Activated B cell treated with CpG ODN at 0.5 μM for 24 hours (primary cell): ENCODE results near the gene PRR5. TPM values are rescaled to one million over a fixed set of nuclear protein-coding genes. Genes with fewer than 3 reads are reported as not detected.

ENCODE experiments used
- ATAC-seq: fragments of 200-7000 bp; cut with Tn5 transposase; one replicate; pipeline ENCODE4 v1.10.0; 2021; ENCODE audit warnings: low read depth, mild to moderate bottlenecking, moderate library complexity
- CTCF ChIA-PET: fragments of 350-600 bp; sonication (Branson Sonifier 250); formaldehyde crosslinking; loops from one replicate; lab custom pipeline; 2021; ENCODE audit warnings: antibody characterized with exemption; lab: Charles Lee
- POLR2A ChIA-PET: fragments of 350-600 bp; sonication (Branson Sonifier 250); formaldehyde crosslinking; loops from one replicate; lab custom pipeline; 2021; ENCODE audit warnings: antibody characterized with exemption; lab: Charles Lee
- DNase-seq: peaks from one replicate; pipeline ENCODE4 v3.0.0; 2022
- H3K27ac Mint-ChIP-seq: one replicate; pipeline ENCODE4 v1.8.0; 2020; ENCODE audit warnings: mixed read lengths
- H3K27me3 Mint-ChIP-seq: one replicate; pipeline ENCODE4 v1.8.0; 2021; ENCODE audit warnings: mixed read lengths
- H3K36me3 Mint-ChIP-seq: one replicate; pipeline ENCODE4 v1.8.0; 2021; ENCODE audit warnings: low read depth, mixed read lengths
- H3K4me1 Mint-ChIP-seq: one replicate; pipeline ENCODE4 v1.8.0; 2021; ENCODE audit warnings: mixed read lengths
- H3K4me3 Mint-ChIP-seq: one replicate; pipeline ENCODE4 v1.8.0; 2020; ENCODE audit warnings: mild to moderate bottlenecking, mixed read lengths
- H3K9me3 Mint-ChIP-seq: one replicate; pipeline ENCODE4 v1.8.0; 2020; ENCODE audit warnings: mixed read lengths
- CTCF ChIP-seq: fragments of 200-600 bp; IDR thresholded peaks from one replicate; pipeline ENCODE4 v1.8.0; 2022; ENCODE audit warnings: antibody characterized with exemption, mild to moderate bottlenecking
- intact Hi-C: fragments of 100-400 bp; cut with micrococcal nuclease; formaldehyde crosslinking; loops from one replicate; pipeline ENCODE4 v1.15.1; 2024
- total RNA-seq: library from RNA; stranded (reverse); gene quantifications from 2 replicates; pipeline ENCODE4 v1.2.3, GENCODE V29; 2022

The PRR5 gene
- total RNA-seq, 1 donor from 2014 or later, result 18.0 TPM

- ATAC-seq, result no peak
- DNase-seq, result no peak
- intact Hi-C loops, result no loop called here
- ChIA-PET POLR2A (no interaction called here), CTCF (no interaction called here)
- Mint-ChIP-seq H3K27ac (no peak overlapping the region), H3K27me3 (peaks cover 52% of the 10 kb centered on the region), H3K4me3 (no peak overlapping the region), H3K9me3 (peaks cover 1% of the 10 kb centered on the region), H3K4me1 (peaks cover 4% of the 10 kb centered on the region), H3K36me3 (no peaks in the 10 kb centered on the region)
- no peak for TF ChIP-seq CTCF
These were observed 53.4 kb downstream of the PRR5 start for GRCh38 chr22:44755417-44755816.

- Mint-ChIP-seq H3K27me3 (peaks cover 50% of the 10 kb centered on the region), H3K4me3 (no peak overlapping the region), H3K27ac (no peak overlapping the region), H3K9me3 (no peaks in the 10 kb centered on the region), H3K36me3 (no peaks in the 10 kb centered on the region), H3K4me1 (peaks cover 4% of the 10 kb centered on the region)
- DNase-seq, result no peak
- intact Hi-C loops, result no loop called here
- TF ChIP-seq CTCF, result no peak
- ChIA-PET POLR2A (no interaction called here), CTCF (no interaction called here)
- ATAC-seq, result no peak
These were observed 54.0 kb downstream of the PRR5 start for GRCh38 chr22:44755956-44756361.

GRCh38 chr22:44758344-44758973 lies 56.5 kb downstream of the PRR5 start:
- ATAC-seq, result no peak
- CTCF ChIA-PET, result no interaction called here

DNA sequence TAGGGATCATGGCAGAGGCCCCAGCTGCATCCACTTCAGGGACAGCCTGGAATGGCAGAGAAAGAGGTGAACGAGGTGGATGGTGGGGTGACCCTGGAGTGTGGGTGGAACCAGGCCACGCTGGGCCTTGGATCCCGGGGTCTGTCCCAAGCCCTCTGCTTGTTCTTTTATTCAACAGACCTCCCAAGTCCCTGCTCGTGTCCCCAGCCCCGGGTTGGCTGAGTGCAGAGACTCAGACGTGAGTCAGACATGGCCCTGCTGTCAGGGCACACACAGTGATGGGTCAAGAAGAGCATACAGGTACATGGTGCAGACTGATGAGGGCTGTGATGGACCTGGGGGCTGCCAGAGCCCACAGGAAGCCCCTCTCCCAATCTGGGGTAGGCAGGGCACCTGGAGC lies 57.0 kb downstream of the PRR5 start:
- POLR2A ChIA-PET, result no interaction called here
- H3K9me3 Mint-ChIP-seq, result peaks cover 7% of the 10 kb centered on the region
- intact Hi-C loops, result no loop called here
- DNase-seq, result no peak
- no peak for TF ChIP-seq CTCF
- H3K36me3 Mint-ChIP-seq, result no peaks in the 10 kb centered on the region
- H3K4me3 Mint-ChIP-seq, result no peak overlapping the region
- no peak overlapping the region for H3K27ac Mint-ChIP-seq
- CTCF ChIA-PET, result no interaction called here
- no peaks in the 10 kb centered on the region for H3K4me1 Mint-ChIP-seq
- ATAC-seq, result no peak
- peaks cover 31% of the 10 kb centered on the region for H3K27me3 Mint-ChIP-seq

More at GRCh38 chr22:44758344-44758973, 56.5 kb downstream of the PRR5 start:
- POLR2A ChIA-PET, result no interaction called here
- TF ChIP-seq CTCF, result no peak
- intact Hi-C loops, result no loop called here
- no peak for DNase-seq
- Mint-ChIP-seq H3K4me1 (no peaks in the 10 kb centered on the region), H3K27ac (no peak overlapping the region), H3K4me3 (no peak overlapping the region), H3K9me3 (peaks cover 7% of the 10 kb centered on the region), H3K36me3 (no peaks in the 10 kb centered on the region), H3K27me3 (peaks cover 37% of the 10 kb centered on the region)

DNA sequence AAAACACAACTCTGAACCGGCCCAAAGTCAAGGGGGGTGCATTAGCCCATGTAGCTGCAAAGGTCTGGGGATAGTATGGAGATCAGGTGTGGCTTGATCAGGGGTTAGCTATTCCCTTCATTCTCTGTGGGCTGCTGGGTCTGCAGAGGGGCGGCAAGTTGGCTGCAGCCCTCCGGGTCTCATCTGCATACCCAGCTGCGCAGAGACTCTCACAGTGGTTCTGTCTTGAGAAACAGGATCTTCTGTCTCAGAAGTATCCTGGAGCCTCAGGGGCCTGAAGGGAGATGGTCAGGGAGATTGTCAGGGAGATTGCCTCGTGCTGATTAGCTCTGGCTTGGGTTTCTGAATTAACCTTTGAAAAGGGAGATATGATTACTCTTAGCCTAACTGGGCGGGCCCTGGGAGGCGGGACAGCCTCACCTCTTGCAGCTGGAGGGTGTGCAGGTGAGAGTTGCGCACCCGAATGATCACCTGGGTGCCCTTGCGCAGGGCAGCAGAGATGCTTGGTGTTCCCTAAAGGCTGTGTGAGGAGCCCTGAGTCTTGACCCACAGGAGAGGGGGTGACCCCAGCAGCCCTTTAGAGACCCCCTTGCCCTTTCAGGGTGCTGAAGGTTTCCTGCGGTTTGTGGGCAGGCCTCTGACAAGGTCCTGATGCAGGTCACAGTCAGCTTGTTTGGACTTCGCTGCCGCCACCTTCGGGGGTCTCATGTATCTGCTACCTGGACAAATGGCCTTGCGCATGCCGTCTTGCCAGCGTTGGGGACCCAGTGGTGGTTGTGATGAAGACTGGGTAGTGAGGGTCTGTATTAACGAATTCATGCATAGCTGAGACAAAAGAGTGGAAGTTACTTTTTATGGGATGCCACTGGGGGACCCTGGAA lies 57.7 kb downstream of the PRR5 start:
- Mint-ChIP-seq H3K36me3 (no peaks in the 10 kb centered on the region), H3K4me1 (no peaks in the 10 kb centered on the region), H3K27me3 (peaks cover 26% of the 10 kb centered on the region), H3K27ac (no peak overlapping the region), H3K9me3 (peaks cover 7% of the 10 kb centered on the region), H3K4me3 (no peak overlapping the region)
- intact Hi-C loops, result no loop called here
- ATAC-seq (no peak), DNase-seq (no peak)
- CTCF ChIA-PET, result no interaction called here
- no peak for TF ChIP-seq CTCF
- POLR2A ChIA-PET, result no interaction called here
